GM12875 (cell line): ENCODE data around the gene PGLYRP4.

Experiments used
- H3K4me3 ChIP-seq: one replicate; pipeline ENCODE4 v1.5.1; 2011; ENCODE audit warnings: low read depth, low read length, control low read depth
- CTCF ChIP-seq: IDR thresholded peaks from 2 replicates; pipeline ENCODE4 v1.5.1; 2011; ENCODE audit warnings: low read depth, mild to moderate bottlenecking, control low read depth, inconsistent platforms, low read length, moderate library complexity, borderline replicate concordance; ENCODE audit not compliant: insufficient read depth

The PGLYRP4 gene

GRCh38 chr1:153360592-153361479, 12.2 kb upstream of the PGLYRP4 start:
- H3K4me3 ChIP-seq = no peak overlapping the region
- TF ChIP-seq CTCF = no peak

- TF ChIP-seq CTCF = no peak
- H3K4me3 ChIP-seq = no peak overlapping the region
Measured at GRCh38 chr1:153360190-153360589, 11.5 kb upstream of the PGLYRP4 start.

GRCh38 chr1:153359241-153359640, 10.6 kb upstream of the PGLYRP4 start:
- no peak for TF ChIP-seq CTCF
- H3K4me3 ChIP-seq = no peak overlapping the region

DNA sequence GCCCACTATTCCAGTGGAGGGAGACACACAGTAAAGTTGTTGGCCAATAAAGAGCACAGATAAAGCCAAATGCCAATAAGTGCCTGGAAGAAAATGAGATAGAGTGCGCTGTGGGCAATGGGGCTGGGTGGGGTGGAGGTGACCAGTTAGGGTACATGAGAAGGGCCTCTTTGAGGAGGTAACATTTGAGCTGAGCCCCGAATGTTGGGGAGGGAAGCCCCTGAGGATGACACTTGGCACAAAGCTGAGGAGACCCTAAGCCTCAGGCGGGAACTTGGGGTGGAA, 10.0 kb upstream of the PGLYRP4 start:
- no peak overlapping the region for H3K4me3 ChIP-seq
- TF ChIP-seq CTCF = no peak

GRCh38 chr1:153357853-153358690, 9.4 kb upstream of the PGLYRP4 start, which contains the start of gene S100A9:
Gene S100A9, plus strand, starts transcription at chr1:153357854. Its CDS starts 430 bp downstream, at chr1:153358284.
- no peak for TF ChIP-seq CTCF
- no peak within 1 kb of the TSS for H3K4me3 ChIP-seq

DNA sequence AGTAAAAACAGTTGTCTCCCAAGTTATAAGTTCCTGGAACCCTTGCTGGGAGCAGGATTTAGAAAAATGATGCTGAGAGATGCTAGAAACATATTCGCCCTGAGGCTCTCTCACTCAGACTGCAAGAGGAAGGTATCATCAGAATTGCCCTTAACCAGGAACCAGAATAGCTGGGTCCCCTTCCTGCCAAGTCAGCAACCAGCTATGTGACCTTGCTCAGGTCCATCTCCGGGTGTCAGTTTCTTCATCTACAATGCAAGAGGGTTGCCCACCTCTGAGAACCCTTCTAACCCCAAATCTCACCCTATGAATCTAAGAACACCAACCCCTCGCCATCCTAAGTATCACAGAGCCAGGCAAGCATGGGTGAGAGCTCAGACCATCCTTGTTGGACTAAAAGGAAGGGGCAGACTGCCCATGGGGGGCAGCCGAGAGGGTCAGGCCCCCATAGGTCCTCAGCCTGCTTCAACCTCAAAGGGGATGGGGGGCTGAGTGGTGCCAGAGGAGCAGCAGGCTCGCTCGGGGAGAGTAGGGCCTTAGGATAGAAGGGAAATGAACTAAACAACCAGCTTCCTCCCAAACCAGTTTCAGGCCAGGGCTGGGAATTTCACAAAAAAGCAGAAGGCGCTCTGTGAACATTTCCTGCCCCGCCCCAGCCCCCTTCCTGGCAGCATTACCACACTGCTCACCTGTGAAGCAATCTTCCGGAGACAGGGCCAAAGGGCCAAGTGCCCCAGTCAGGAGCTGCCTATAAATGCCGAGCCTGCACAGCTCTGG, 8.6 kb upstream of the PGLYRP4 start:
- no peak overlapping the region for H3K4me3 ChIP-seq
- TF ChIP-seq CTCF = no peak
